Colonic mucosa (tissue), 4 donors: ENCODE results near the gene KRT83. TPM values are rescaled to one million over a fixed set of nuclear protein-coding genes. Genes with fewer than 3 reads are reported as not detected.

Source experiments
- DNase-seq: peaks from one replicate; pipeline ENCODE4 v3.0.0-alpha.2; 2020
- H3K27ac ChIP-seq: fragments of 200-600 bp; one replicate; pipeline ENCODE4 v1.8.0; 2021
- H3K27me3 ChIP-seq: fragments of 200-600 bp; one replicate; pipeline ENCODE4 v1.8.0; 2021
- H3K36me3 ChIP-seq: fragments of 200-600 bp; one replicate; pipeline ENCODE4 v1.8.0; 2021
- H3K4me1 ChIP-seq: fragments of 200-600 bp; one replicate; pipeline ENCODE4 v1.8.0; 2021; ENCODE audit warnings: mild to moderate bottlenecking
- H3K4me3 ChIP-seq: fragments of 200-600 bp; one replicate; pipeline ENCODE4 v1.8.0; 2021
- H3K9ac ChIP-seq, 2 donors: one replicate each; pipeline ENCODE4 v1.7.0; 2013; ENCODE audit warnings: control low read depth in 2 of 2, low read depth in 2 of 2, low read length in 2 of 2
- H3K9me3 ChIP-seq: fragments of 200-600 bp; one replicate; pipeline ENCODE4 v1.8.0; 2021
- intact Hi-C: fragments of 100-400 bp; cut with DNase I; formaldehyde crosslinking; loops from one replicate; pipeline ENCODE4 v1.14.1; 2022
- total RNA-seq, 2 donors: library from RNA; stranded (reverse); fragmentation: NEBNext Ultra II Directional in 1 of 2; extraction: Animal tissue kit (Norgen Biotek cat#: 25700) in 1 of 2; gene quantifications; one replicate each; pipeline ENCODE4 v1.2.1, GENCODE V29; 2021
- TF ChIP-seq, protein P1 (sequence below): fragments of 200-600 bp; IDR thresholded peaks from one replicate; pipeline ENCODE4 v1.8.0; 2022; ENCODE audit warnings: antibody characterized with exemption, mild to moderate bottlenecking
- donor health status: healthy.
- donor health status: DM: no; HTN: no; CAD: no.
- donor health status: DM: no; HTN: no; CAD: no.

The KRT83 gene
- total RNA-seq, 2 donors from 2014 or later, result not detected

GRCh38 chr12:52323416-52324152, 2.4 kb upstream of the KRT83 start:
- Histone ChIP-seq H3K27ac (no peak overlapping the region), H3K27me3 (peaks cover 3% of the 10 kb centered on the region), H3K9ac (no peak overlapping the region), H3K36me3 (no peaks in the 10 kb centered on the region), H3K4me1 (no peaks in the 10 kb centered on the region), H3K4me3 (no peak overlapping the region), H3K9me3 (no peaks in the 10 kb centered on the region)
- intact Hi-C loops, result no loop called here
- TF ChIP-seq, protein P1, sequence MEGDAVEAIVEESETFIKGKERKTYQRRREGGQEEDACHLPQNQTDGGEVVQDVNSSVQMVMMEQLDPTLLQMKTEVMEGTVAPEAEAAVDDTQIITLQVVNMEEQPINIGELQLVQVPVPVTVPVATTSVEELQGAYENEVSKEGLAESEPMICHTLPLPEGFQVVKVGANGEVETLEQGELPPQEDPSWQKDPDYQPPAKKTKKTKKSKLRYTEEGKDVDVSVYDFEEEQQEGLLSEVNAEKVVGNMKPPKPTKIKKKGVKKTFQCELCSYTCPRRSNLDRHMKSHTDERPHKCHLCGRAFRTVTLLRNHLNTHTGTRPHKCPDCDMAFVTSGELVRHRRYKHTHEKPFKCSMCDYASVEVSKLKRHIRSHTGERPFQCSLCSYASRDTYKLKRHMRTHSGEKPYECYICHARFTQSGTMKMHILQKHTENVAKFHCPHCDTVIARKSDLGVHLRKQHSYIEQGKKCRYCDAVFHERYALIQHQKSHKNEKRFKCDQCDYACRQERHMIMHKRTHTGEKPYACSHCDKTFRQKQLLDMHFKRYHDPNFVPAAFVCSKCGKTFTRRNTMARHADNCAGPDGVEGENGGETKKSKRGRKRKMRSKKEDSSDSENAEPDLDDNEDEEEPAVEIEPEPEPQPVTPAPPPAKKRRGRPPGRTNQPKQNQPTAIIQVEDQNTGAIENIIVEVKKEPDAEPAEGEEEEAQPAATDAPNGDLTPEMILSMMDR, result no peak
- no peak for DNase-seq

DNA sequence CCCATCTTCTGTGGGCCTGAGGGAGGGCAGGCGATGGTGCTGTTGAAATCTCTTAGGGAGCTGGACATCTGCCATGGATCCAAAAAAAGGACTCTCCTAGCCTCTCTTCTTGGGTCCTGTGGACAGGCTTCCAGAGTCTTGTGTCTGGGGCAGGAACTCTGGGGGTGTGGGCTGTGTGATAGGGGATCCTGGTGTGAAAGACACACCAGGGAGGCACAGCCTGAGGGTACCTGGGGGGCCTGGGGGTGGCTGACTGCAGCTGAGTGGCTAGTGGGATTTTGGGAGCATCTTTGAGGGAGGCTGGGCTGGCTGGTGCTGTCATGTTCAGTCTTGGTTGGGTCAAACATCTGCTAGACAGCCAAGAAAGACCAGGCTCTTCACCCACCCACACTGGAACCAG, 1.8 kb upstream of the KRT83 start:
- DNase-seq, result no peak
- Histone ChIP-seq H3K27me3 (peaks cover 3% of the 10 kb centered on the region), H3K27ac (no peak overlapping the region), H3K9ac (no peak overlapping the region), H3K36me3 (no peaks in the 10 kb centered on the region), H3K4me1 (no peaks in the 10 kb centered on the region), H3K4me3 (no peak overlapping the region), H3K9me3 (no peaks in the 10 kb centered on the region)
- TF ChIP-seq, protein P1, result no peak
- intact Hi-C loops, result no loop called here

DNA sequence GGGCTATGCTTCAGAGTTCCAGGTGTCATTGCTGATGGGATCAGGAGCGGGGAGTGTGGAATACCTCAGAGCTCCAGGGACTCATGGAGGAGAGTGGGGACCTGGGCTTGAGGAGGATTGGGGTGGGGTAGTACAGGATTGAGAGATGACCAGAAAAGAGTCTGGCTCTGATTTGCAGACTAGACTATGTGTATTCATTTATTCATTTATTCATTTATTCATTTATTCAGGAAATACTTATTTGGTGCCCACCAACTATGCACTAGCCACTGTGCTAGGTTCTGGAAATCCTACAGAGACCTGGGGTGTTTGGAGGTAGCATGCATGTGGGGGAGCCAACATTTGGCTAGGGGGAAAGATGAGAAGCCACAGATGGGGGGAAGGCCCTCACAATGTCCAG, 871 bp upstream of the KRT83 start:
- intact Hi-C loops, result no loop called here
- H3K36me3 ChIP-seq, result no peaks in the 10 kb centered on the region
- H3K9ac ChIP-seq, result no peak overlapping the region
- no peak overlapping the region for H3K27ac ChIP-seq
- H3K27me3 ChIP-seq, result peaks cover 3% of the 10 kb centered on the region
- no peaks in the 10 kb centered on the region for H3K4me1 ChIP-seq
- H3K4me3 ChIP-seq, result no peak overlapping the region
- TF ChIP-seq, protein P1, result no peak
- DNase-seq, result no peak
- H3K9me3 ChIP-seq, result no peaks in the 10 kb centered on the region

DNA sequence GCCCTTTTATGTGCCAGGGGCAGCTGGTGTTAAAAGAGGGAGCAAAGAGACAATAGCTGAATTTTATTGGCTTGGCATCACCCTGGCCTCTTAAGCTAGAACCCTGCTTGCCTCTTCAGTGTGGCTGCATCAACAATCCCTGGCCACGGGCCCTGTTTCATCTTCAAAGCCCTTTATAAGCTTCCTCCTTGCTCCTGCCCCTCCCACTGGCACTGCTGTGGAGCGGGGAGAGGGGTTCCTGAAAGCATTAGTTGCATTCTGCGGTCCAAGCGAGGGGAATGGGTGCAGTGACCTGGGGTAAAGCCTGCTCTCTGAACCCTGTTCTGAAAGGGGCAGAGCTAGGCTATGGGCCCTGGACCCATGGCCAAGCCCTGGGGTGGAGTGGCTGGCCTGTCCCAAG, 220 bp upstream of the KRT83 start:
- intact Hi-C loops, result no loop called here
- Histone ChIP-seq H3K27me3 (peaks cover 3% of the 10 kb centered on the region), H3K36me3 (no peaks in the 10 kb centered on the region), H3K4me3 (no peak overlapping the region), H3K9ac (no peak overlapping the region), H3K9me3 (no peaks in the 10 kb centered on the region), H3K27ac (no peak overlapping the region), H3K4me1 (no peaks in the 10 kb centered on the region)
- DNase-seq, result no peak
- TF ChIP-seq, protein P1, result no peak

DNA sequence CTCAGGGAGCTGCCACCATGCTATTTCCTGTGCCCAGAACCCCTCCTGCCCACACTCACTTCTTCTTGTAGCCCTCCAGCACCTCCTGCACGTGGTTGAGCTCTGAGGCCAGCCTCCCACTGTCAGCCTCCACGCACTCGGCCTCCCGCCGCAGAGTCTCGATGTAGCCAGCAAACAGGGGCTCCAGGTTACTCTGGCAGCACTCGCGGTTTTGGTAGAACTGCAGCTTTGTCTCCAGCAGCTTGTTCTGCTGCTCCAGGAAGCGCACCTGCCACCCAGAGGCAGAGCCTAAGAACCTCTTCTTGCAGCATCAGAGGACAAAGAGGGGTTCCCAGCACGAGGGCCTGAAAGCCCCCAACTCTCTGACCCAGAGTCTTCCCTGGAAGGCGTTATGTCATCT, 2.1 kb downstream of the KRT83 start:
- intact Hi-C loops, result no loop called here
- H3K9me3 ChIP-seq, result no peaks in the 10 kb centered on the region
- H3K36me3 ChIP-seq, result no peaks in the 10 kb centered on the region
- no peak overlapping the region for H3K27ac ChIP-seq
- no peaks in the 10 kb centered on the region for H3K4me1 ChIP-seq
- no peak overlapping the region for H3K9ac ChIP-seq
- DNase-seq, result no peak
- H3K27me3 ChIP-seq, result peaks cover 3% of the 10 kb centered on the region
- no peak overlapping the region for H3K4me3 ChIP-seq
- TF ChIP-seq, protein P1, result no peak
